ENCODE data around the gene NTHL1.
"Not testable (repeated sequence)": the region's sequence is repeated elsewhere in the genome, so short reads cannot be mapped to it uniquely, and the experiment has no call there.

NTHL1 gene

GRCh38 chr16:2040041-2040786, 7.4 kb downstream of the NTHL1 start:
- DNase-seq: no peak

- DNase-seq: no peak
Observed at GRCh38 chr16:2039274-2040031, 8.2 kb downstream of the NTHL1 start.

- no peak for DNase-seq
Observed at GRCh38 chr16:2038382-2039231, 9.0 kb downstream of the NTHL1 start.

GRCh38 chr16:2037647-2038381, 9.8 kb downstream of the NTHL1 start:
- no peak for DNase-seq

- DNase-seq: no peak
Observed at GRCh38 chr16:2037115-2037514, 10.5 kb downstream of the NTHL1 start.

GRCh38 chr16:2036200-2036966, 11.3 kb downstream of the NTHL1 start:
- DNase-seq: no peak

- no peak for DNase-seq
Observed at GRCh38 chr16:2035431-2036199, 12.0 kb downstream of the NTHL1 start.

GRCh38 chr16:2034696-2035430, 12.8 kb downstream of the NTHL1 start:
- DNase-seq: no peak

GRCh38 chr16:2033909-2034695, 13.5 kb downstream of the NTHL1 start:
- DNase-seq: not testable (repeated sequence)

GRCh38 chr16:2033057-2033908, 14.4 kb downstream of the NTHL1 start:
- DNase-seq: no peak

- DNase-seq: no peak
Observed at GRCh38 chr16:2032285-2033056, 15.2 kb downstream of the NTHL1 start.

GRCh38 chr16:2031081-2031577, 16.5 kb downstream of the NTHL1 start:
- no peak for DNase-seq

- DNase-seq: no peak
Observed at GRCh38 chr16:2030036-2030435, 17.6 kb downstream of the NTHL1 start.

- no peak for DNase-seq
Observed at GRCh38 chr16:2029350-2029749, 18.3 kb downstream of the NTHL1 start.

- DNase-seq: no peak
Observed at GRCh38 chr16:2028620-2029220, 18.9 kb downstream of the NTHL1 start.

GRCh38 chr16:2028146-2028545, 19.5 kb downstream of the NTHL1 start:
- DNase-seq: no peak
